Stimulated activated CD4-positive, alpha-beta T cell treated with anti-CD3 and anti-CD28 coated beads, Interleukin-15, amount 100 ng/mL, for 48 hours (primary cell): ENCODE results near the gene ZFAND3.
"Not testable (repeated sequence)": the region's sequence is repeated elsewhere in the genome, so short reads cannot be mapped to it uniquely, and the experiment has no call there.

Source experiments
- DNase-seq, 2 donors: peaks; one replicate each; pipeline ENCODE4 v3.0.0-alpha.2; 2020; ENCODE audit warnings: low read depth in 2 of 2

Gene ZFAND3

GRCh38 chr6:37865504-37865903 is 46.0 kb downstream of the ZFAND3 start:
- DNase-seq = no peak

DNA sequence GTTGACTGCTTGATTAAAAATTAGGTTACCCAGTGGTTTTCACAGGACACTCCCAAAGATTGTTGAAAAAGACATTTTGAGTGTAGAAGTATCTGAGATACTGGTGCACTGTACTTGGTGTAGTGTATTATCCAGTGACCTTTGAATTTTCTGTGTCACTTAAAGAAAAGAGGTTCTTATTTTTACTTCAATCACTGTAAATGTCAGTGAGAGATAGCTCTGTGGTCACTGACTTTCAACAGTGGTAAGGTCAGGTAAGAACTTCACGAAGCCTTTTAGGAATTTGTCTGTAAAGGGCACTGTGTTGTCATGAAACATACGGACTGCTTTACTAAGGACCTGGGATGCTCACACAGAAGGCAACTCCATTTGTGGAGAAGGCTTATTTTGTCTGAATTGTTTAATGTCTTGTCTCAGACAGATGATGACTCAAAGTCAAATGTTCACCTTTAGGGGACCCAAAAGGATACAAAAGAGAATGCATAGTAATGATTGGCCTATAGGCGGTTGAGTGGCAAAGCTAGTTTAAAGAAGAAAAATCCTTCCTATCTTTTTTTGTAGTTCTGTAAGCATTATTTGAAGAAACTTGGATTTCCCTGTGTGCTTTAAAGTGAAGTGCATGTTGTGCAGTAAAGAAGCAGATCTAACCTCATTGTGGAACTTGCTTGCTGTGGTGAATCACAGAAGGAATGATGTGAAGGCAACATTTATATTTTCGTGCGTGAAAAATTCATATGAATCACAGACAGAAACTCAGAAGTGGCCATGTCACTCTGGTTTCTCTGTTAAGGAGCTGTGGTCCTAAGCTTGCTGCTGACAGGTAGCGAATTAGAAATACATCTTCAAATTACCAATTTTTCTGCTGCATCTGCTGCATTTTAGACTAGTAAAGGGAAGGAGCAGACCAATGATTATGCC is 47.3 kb downstream of the ZFAND3 start:
- DNase-seq = no peak

GRCh38 chr6:37867756-37868446 is 48.4 kb downstream of the ZFAND3 start:
- no peak for DNase-seq

GRCh38 chr6:37868447-37868825 is 48.9 kb downstream of the ZFAND3 start:
- no peak for DNase-seq

- DNase-seq = no peak
These were observed 52.3 kb downstream of the ZFAND3 start for GRCh38 chr6:37871616-37872372.

DNA sequence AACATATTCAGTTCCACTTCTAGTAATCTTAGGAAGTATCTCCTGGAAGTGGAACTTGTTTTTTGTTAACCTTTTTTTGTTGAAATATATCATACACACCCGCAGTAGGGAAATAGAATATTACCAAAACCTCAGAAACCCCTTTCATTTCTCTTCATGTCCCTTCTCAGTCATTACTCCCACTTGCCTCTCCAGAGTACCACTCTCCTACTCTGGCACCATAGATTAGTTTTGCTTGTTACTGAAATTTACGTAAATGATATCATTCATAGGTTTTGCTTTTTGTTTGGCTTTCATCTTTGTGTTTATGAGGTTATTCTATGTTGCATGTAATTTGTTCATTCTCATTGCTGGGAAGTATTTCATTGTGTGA is 52.8 kb downstream of the ZFAND3 start:
- no peak for DNase-seq

DNA sequence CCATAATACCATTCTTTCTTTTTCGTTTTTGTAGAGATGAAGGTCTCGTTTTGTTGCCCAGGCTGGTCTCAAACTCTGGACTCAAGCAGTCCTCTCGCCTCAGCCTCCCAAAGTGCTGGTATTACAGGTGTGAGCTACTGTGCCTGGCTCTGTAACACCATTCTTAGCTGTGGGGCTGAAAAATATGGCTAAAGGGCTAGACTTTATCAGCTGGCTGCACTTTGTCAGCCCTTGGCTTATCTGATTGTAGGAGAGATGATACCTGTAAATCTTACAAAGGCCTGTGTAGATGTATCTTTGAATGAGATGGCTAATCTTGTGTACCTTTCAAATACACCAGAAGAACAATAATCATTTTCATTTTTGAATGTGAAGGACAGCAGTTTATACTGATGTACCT is 55.2 kb downstream of the ZFAND3 start:
- no peak for DNase-seq

- no peak for DNase-seq
These were observed 56.2 kb downstream of the ZFAND3 start for GRCh38 chr6:37875561-37876309.

DNA sequence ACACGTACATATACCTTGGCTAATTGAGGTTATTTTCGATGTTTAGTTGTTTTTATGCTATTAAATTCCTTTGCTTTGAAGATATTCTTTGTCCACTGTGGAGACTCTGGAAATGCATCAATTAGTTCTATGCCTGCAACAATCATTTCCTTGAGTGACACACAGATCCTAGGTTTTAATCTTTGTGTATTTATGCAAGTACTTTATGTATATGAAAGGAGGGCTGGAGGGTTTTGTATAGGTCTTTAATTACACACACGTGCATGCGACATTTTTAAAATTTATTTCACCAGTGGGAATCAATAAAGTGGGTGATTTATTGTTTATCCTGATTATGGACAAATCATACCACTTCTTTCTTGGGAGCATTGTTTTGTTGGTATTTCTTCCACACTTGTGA is 57.3 kb downstream of the ZFAND3 start:
- no peak for DNase-seq

DNA sequence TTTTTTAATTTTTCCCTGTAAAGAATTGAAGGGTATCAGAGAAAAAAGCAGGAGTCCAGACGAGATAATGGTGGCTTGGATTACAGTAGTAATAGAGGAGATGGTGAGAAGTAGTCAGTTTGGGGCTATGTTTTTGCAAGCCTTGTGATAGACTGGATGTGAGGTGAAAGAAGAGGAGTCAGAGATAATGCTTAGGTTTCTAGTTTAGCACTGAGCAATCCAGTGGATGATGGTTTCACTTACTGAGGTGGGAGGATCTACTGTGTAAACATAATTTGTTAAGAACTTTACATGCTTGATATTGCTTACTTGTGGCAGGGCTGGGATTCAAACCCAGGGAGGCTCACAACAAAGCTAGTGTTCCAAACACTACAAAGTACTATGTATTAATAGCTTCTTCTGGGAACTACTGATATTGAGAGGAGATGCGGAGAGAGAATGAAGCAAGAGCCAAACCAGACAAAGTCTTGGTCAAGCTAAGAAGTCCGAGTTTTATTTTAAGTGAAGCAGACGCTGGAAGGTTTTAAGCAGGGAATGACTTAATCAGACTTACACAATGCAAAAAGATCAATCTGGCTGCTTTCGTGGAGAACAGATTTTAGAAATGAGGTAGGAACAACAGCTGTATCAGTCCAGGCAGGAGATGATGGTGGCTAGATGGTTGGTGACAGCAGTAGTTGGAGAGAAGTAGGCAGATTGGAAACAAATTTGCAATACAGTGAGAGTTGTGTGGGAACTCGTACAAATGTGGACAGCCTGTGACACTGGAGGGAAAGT is 58.0 kb downstream of the ZFAND3 start:
- no peak for DNase-seq

GRCh38 chr6:37878150-37878710 is 58.7 kb downstream of the ZFAND3 start:
- DNase-seq = no peak

DNA sequence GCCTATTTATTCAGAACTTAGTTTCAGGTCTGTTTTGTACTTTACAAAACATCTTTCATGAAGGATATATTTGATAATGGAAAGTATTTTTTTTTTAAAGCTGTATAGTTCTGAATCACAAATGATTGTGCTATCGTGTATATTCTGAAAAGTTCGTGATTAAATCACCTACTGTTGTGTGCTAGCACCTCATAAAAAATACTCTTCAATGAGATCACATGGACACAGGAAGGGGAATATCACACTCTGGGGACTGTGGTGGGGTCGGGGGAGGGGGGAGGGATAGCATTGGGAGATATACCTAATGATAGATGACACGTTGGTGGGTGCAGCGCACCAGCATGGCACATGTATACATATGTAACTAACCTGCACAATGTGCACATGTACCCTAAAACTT is 61.1 kb downstream of the ZFAND3 start:
- DNase-seq = not testable (repeated sequence)

DNA sequence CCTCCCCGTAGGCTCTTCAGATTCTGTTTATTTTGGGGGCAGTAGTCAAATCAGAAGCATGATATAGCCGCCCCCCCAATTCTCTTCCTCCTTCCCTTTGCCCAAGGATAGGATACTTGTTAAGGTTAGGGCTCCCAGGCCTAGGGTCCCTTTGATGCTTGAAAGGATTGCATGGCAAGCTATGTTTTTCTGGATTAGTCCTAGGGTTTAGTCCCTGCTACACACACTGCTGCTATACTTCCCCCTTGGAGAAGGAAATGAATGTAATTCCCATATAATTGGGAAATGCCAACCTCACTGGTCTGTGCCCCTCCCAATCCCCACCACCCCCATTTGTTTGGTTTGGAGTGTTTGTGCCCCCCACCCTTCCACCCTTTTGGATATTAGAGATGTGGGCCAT is 62.8 kb downstream of the ZFAND3 start:
- DNase-seq = no peak

- no peak for DNase-seq
These were observed 63.3 kb downstream of the ZFAND3 start for GRCh38 chr6:37882724-37883413.

DNA sequence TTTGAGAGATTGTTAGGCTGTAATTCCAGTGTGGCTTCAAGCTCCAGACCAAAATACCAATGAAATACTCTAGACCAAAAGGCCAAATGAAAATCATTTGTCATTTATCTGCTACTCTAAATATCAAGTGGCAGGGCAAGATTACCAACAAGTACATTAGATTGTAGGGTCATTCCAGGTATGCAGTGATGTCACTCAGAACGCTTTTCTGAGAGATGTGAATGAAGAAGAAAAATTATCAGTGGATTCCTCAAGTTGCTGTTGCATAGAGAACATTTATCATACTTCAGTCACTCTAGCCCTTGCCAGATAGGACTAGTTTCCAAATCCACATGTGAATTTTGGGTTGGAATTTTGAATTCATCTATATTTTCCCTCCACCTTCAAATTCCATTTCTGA is 65.0 kb downstream of the ZFAND3 start:
- DNase-seq = no peak

DNA sequence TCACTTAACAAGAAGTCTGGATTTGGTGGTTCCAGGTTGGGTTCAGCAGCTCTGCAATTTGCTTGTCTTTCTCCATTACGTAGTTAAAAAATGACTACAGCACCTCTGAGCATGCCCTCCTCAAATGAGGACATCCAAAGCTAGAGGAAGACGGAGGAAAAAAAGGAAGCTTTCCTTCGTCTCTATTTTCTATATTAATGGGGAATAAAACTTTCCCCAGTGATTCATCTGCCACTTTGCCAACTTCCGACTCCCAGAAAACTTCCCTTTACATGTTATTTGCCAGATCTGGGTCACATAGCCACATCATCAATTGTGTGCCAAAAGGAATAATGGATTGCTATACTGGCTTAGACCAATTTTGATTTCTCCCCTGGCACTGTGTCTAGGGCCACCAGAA is 69.5 kb downstream of the ZFAND3 start:
- no peak for DNase-seq

- no peak for DNase-seq
These were observed 70.0 kb downstream of the ZFAND3 start for GRCh38 chr6:37889486-37889885.

DNA sequence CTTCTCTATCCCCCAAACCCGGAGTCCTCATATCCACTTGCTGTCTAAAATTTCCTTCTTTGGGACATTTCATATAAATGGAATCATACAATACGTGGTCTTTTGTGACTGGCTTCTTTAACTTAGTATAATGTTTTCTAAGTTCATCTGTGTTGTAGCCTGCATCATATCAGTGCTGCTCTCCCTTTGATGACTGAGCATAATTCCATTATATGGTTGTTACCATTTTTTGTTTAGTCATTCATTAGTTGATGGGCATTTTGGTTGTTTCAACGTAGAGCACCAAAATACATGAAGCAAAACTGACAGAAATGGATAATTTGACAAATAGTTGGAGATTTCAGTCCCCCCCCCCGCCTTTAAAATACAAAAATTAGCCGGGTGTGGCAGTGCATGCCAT is 71.5 kb downstream of the ZFAND3 start:
- DNase-seq = no peak

GRCh38 chr6:37893257-37893656 is 73.7 kb downstream of the ZFAND3 start:
- DNase-seq = no peak

DNA sequence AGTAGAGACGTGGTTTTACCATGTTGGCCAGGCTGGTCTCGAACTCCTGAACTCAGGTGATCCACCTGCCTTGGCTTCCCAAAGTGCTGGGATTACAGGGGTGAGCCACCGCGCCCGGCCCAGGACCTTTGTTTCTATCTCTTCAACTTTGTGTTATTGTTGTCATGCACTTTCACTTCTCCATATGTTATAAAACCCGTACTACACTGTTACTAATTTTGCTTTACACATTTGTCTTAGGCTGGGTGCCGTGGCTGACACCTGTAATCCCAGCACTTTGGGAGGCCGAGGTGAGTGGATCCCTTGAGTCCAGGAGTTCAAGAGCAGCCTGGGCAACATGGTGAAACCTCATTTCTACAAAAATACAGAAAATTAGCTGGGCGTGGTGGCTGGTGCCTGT is 74.2 kb downstream of the ZFAND3 start:
- DNase-seq = not testable (repeated sequence)
